Suprapubic skin (tissue), 4 donors: ENCODE results near the gene SENP7.

ENCODE experiments used
- CTCF ChIP-seq, 2 donors: fragments of 200-600 bp in 1 of 2; fragments of 450-650 bp in 1 of 2; sonication (generic) in 1 of 2; IDR thresholded peaks; one replicate each; pipeline ENCODE4 v1.5.1; 2016 to 2019; ENCODE audit warnings: antibody characterized with exemption in 2 of 2, mild to moderate bottlenecking in 1 of 2, moderate library complexity in 1 of 2
- EP300 ChIP-seq: sonication (generic); formaldehyde crosslinking; IDR thresholded peaks from one replicate; pipeline ENCODE4 v1.6.1; 2017; ENCODE audit warnings: antibody characterized with exemption
- POLR2A ChIP-seq, 2 donors: fragments of 450-650 bp; IDR thresholded peaks; one replicate each; pipeline ENCODE4 v1.6.1; 2017; ENCODE audit warnings: antibody characterized with exemption in 2 of 2, mild to moderate bottlenecking in 2 of 2, moderate library complexity in 2 of 2
- POLR2AphosphoS5 ChIP-seq, 3 donors: sonication (generic); formaldehyde crosslinking; IDR thresholded peaks; one replicate each; pipeline ENCODE4 v1.6.1; 2017; ENCODE audit warnings: antibody characterized with exemption in 3 of 3

GRCh38 chr3:101340591-101340990 lies 172.4 kb downstream of the SENP7 start:
- TF ChIP-seq POLR2A (IDR thresholded peaks at IDR 0.05) (no peak), EP300 (no peak), CTCF (IDR thresholded peaks at IDR 0.05) (no peak), POLR2AphosphoS5 (IDR thresholded peaks at IDR 0.05) (no peak)
